GM23338 (cell line): ENCODE data around the gene PFKFB1. TPM values are rescaled to one million over a fixed set of nuclear protein-coding genes. Genes with fewer than 3 reads are reported as not detected.

Source experiments
- ATAC-seq: fragments of 200-7000 bp; cut with Tn5 transposase; 3 replicates; pipeline ENCODE4 v1.9.1; 2020
- DNase-seq: peaks from one replicate; pipeline ENCODE4 v3.0.0-alpha.2; 2015; ENCODE audit warnings: low spot score
- H2AFZ ChIP-seq: fragments of 200-600 bp; sonication (generic); 2 replicates; pipeline ENCODE4 v1.8.0; 2016; ENCODE audit warnings: antibody characterized with exemption, mild to moderate bottlenecking, moderate library complexity
- H3F3A ChIP-seq: fragments of 200-600 bp; sonication (generic); replicated peaks from 2 replicates; pipeline ENCODE4 v1.8.0; 2017; ENCODE audit warnings: antibody characterized with exemption, mixed run types, low read depth
- H3K27ac ChIP-seq: fragments of 200-600 bp; sonication (generic); 2 replicates; pipeline ENCODE4 v1.6.1; 2016; ENCODE audit warnings: low read depth
- H3K27me3 ChIP-seq: fragments of 200-600 bp; sonication (generic); 2 replicates; pipeline ENCODE4 v1.8.0; 2016; ENCODE audit warnings: mild to moderate bottlenecking, mixed run types, moderate library complexity; ENCODE audit not compliant: insufficient read depth
- H3K36me3 ChIP-seq: fragments of 200-600 bp; sonication (generic); 2 replicates; pipeline ENCODE4 v1.8.0; 2016; ENCODE audit warnings: mild to moderate bottlenecking; ENCODE audit not compliant: insufficient read depth
- H3K4me1 ChIP-seq: fragments of 200-600 bp; sonication (generic); 2 replicates; pipeline ENCODE4 v1.8.0; 2016; ENCODE audit warnings: mild to moderate bottlenecking, moderate library complexity; ENCODE audit not compliant: insufficient read depth
- H3K4me2 ChIP-seq: fragments of 200-600 bp; sonication (generic); 2 replicates; pipeline ENCODE4 v1.7.1; 2017; ENCODE audit warnings: mixed run types
- H3K4me3 ChIP-seq: fragments of 200-600 bp; sonication (generic); 2 replicates; pipeline ENCODE4 v1.6.1; 2016; ENCODE audit warnings: mixed run types
- H3K79me2 ChIP-seq: fragments of 200-600 bp; sonication (generic); replicated peaks from 2 replicates; pipeline ENCODE4 v1.8.0; 2017; ENCODE audit warnings: mild to moderate bottlenecking; ENCODE audit not compliant: insufficient read depth
- H3K9me2 ChIP-seq: fragments of 200-600 bp; sonication (generic); 2 replicates; pipeline ENCODE4 v1.8.0; 2017; ENCODE audit not compliant: insufficient read depth
- H4K20me1 ChIP-seq: fragments of 200-600 bp; sonication (generic); replicated peaks from 2 replicates; pipeline ENCODE4 v1.8.0; 2017; ENCODE audit warnings: mild to moderate bottlenecking; ENCODE audit not compliant: insufficient read depth
- H3K27ac Mint-ChIP-seq: 2 replicates; pipeline ENCODE4 v1.8.0; 2020; ENCODE audit warnings: inconsistent platforms, mild to moderate bottlenecking, moderate library complexity, mixed read lengths
- H3K27me3 Mint-ChIP-seq: 3 replicates; pipeline ENCODE4 v1.8.0; 2022; ENCODE audit warnings: low read depth, mild to moderate bottlenecking, moderate library complexity, mixed read lengths, inconsistent platforms; ENCODE audit not compliant: insufficient read depth, poor library complexity
- H3K36me3 Mint-ChIP-seq: 3 replicates; pipeline ENCODE4 v1.8.0; 2021; ENCODE audit warnings: low read depth, mild to moderate bottlenecking, inconsistent platforms, moderate library complexity, mixed read lengths
- H3K4me1 Mint-ChIP-seq: 3 replicates; pipeline ENCODE4 v1.8.0; 2020; ENCODE audit warnings: mild to moderate bottlenecking, inconsistent platforms, mixed read lengths
- H3K4me3 Mint-ChIP-seq: 3 replicates; pipeline ENCODE4 v1.8.0; 2021; ENCODE audit warnings: moderate library complexity, mild to moderate bottlenecking, inconsistent platforms, mixed read lengths
- H3K9me3 Mint-ChIP-seq: 3 replicates; pipeline ENCODE4 v1.8.0; 2020; ENCODE audit warnings: moderate library complexity, mild to moderate bottlenecking, inconsistent platforms, mixed read lengths
- CREB1 ChIP-seq: fragments of 250-450 bp; sonication (Bioruptor Pico); IDR thresholded peaks from 2 replicates; pipeline ENCODE4 v1.5.0; 2020; ENCODE audit warnings: low read depth, mild to moderate bottlenecking, moderate library complexity
- JUNB ChIP-seq: IDR thresholded peaks from one replicate; pipeline ENCODE4 v1.6.1; 2016; ENCODE audit warnings: antibody characterized with exemption; ENCODE audit not compliant: unreplicated experiment
- NANOG ChIP-seq: IDR thresholded peaks from 2 replicates; pipeline ENCODE4 v1.6.1; 2016; ENCODE audit warnings: antibody characterized with exemption, borderline replicate concordance
- POLR2AphosphoS5 ChIP-seq: IDR thresholded peaks from 2 replicates; pipeline ENCODE4 v1.6.1; 2016; ENCODE audit warnings: antibody characterized with exemption, low read depth
- polyA plus RNA-seq: library from polyadenylated mRNA; unstranded; fragments of >200 nt; fragmentation: Nextera tagmentation; extraction: Ambion mirVana; gene quantifications from 2 replicates; pipeline ENCODE4 v1.2.1, GENCODE V29; 2016
- total RNA-seq: library from RNA; depleted of rRNA; stranded (reverse); fragments of >200 nt; shearing (Covaris generic); gene quantifications from 2 replicates; pipeline ENCODE4 v1.2.3, GENCODE V29; 2014
- TF ChIP-seq, protein P1 (sequence below): IDR thresholded peaks from 2 replicates; pipeline ENCODE4 v1.6.1; 2016; ENCODE audit warnings: antibody characterized with exemption
- TF ChIP-seq, protein P2 (sequence below), 2 experiments: fragments of 200-600 bp in 1 of 2; sonication (generic) in 1 of 2; conservative IDR thresholded peaks; 2 replicates each; pipeline versions ENCODE4 v1.5.1 to v1.6.1; 2016 to 2017; ENCODE audit warnings: antibody characterized with exemption in 2 of 2, low read depth in 2 of 2, mild to moderate bottlenecking in 2 of 2, moderate library complexity in 1 of 2

Gene PFKFB1
- total and polyA plus RNA-seq, 2 experiments from 2014 or later = not detected

DNA sequence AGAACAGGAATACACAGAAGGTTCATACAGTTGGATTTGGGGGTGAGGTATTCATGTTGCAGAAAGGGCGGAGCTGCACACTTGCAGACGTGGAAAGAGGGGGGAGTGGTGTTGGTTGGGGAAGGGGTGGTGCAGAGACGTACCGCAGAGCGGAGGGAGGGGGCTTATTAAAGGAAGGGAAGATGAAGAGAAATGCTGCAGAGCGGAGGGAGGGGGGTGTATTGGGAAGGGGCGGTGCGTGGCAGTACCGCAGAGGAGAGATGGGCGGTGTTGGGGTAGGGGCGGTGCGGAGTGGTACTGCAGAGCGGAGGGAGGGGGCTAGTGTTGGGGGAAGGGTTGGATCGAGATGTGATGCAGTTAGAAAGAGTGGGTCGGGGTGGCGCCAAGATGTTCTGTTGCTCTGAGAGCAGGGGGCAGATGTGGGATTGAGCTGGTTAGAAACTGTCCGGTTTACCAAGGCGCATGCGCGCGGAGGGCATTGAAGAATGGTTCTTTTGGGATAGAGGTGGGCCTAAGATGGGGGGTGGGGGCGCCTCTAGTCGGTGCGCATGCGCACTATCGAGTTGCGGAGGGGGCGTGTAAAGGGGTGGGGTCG is 72.5 kb downstream of the PFKFB1 start:
- DNase-seq (peak; percentile 78), ATAC-seq (peak; percentile 92)
- peaks cover 5% of the 10 kb centered on the region; the same call in 1 of the 2 replicates for H3K79me2 ChIP-seq
- H3K36me3 Mint-ChIP-seq = peaks cover 21% of the 10 kb centered on the region
- H3K27me3 ChIP-seq = no peaks in the 10 kb centered on the region
- H3F3A ChIP-seq = no peaks in the 10 kb centered on the region
- H3K36me3 ChIP-seq = no peaks in the 10 kb centered on the region
- 0 out of 2 replicates have a peak overlapping the region, but pooled peaks have one; percentile 89 for H2AFZ ChIP-seq
- H3K4me3 Mint-ChIP-seq = peak overlapping the region; percentile 97
- H3K9me3 Mint-ChIP-seq = no peaks in the 10 kb centered on the region; the same call in 1 of the 3 replicates
- peak overlapping the region; percentile 72 for H3K4me2 ChIP-seq
- no peaks in the 10 kb centered on the region for H3K4me1 ChIP-seq
- peak overlapping the region; percentile 83 for H3K4me3 ChIP-seq
- TF ChIP-seq POLR2AphosphoS5 = no peak
- TF ChIP-seq JUNB = no peak
- TF ChIP-seq NANOG = no peak
- no peaks in the 10 kb centered on the region for H3K4me1 Mint-ChIP-seq
- H3K27ac ChIP-seq = peak overlapping the region; percentile 50; the same call in 1 of the 2 replicates
- H4K20me1 ChIP-seq = no peaks in the 10 kb centered on the region; the same call in 1 of the 2 replicates
- peak overlapping the region; percentile 90 for H3K27ac Mint-ChIP-seq
- H3K27me3 Mint-ChIP-seq = peaks cover 5% of the 10 kb centered on the region
- no peaks in the 10 kb centered on the region for H3K9me2 ChIP-seq

DNA sequence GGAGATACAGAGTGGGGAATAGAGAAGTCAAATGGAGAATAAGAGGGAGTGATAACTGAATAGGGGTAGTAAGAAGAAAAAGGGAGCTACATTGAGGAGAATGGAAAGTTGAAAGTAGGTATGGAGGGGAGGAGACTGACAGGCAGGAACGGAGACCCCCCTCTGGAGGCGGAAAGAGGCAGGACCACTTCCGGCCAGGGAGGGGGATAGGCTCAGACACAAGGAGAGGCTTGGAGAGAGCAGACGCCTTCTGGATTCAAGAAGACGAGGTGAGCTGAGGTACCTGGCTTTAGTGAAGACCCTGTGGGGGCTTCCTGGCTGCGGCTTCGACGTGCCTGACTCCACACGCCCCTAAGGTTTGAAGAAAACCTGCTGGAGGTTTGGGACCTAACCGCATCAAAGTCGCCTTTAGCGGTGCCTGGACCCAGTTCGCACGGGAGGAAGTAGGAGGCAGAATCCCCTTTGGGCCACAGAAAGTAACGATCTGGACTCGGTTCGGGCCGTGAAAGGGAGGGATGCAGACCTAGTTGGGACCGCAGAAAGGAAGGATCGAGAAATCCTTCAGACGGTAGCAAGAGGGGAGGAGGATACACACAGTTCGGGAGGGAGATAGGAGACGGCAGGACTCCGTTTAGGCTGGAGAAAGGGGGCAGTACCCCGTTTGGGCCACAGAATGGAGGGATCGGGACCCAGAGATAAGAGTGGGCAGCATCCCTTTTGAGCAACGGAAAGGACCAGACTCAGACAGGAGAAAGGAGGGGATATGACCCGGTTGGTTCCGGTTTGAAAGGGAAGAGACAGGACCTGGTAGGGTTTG is 73.2 kb downstream of the PFKFB1 start, which contains the start of gene TRO:
Gene TRO (plus strand): TSS at position 215 of the 817 bp plus-strand sequence. CDS start 1,423 bp downstream, outside the sequence.
- ATAC-seq (peak; percentile 90), DNase-seq (peak; percentile 69)
- Histone ChIP-seq H3K27me3 (no peaks in the 10 kb centered on the region), H3K9me2 (no peaks in the 10 kb centered on the region), H3F3A (no peaks in the 10 kb centered on the region), H3K4me1 (no peaks in the 10 kb centered on the region), H3K4me3 (peak within 1 kb of the TSS; percentile 83), H4K20me1 (no peaks in the 10 kb centered on the region; the same call in 1 of the 2 replicates), H3K27ac (peak within 1 kb of the TSS; percentile 50; the same call in 1 of the 2 replicates), H2AFZ (peak within 1 kb of the TSS; percentile 94), H3K79me2 (peaks cover 5% of the 10 kb centered on the region; the same call in 1 of the 2 replicates), H3K36me3 (no peaks in the 10 kb centered on the region), H3K4me2 (peak within 1 kb of the TSS; percentile 72)
- no peak for TF ChIP-seq CREB1
- peak; percentile 74 for TF ChIP-seq POLR2AphosphoS5
- TF ChIP-seq, protein P1, sequence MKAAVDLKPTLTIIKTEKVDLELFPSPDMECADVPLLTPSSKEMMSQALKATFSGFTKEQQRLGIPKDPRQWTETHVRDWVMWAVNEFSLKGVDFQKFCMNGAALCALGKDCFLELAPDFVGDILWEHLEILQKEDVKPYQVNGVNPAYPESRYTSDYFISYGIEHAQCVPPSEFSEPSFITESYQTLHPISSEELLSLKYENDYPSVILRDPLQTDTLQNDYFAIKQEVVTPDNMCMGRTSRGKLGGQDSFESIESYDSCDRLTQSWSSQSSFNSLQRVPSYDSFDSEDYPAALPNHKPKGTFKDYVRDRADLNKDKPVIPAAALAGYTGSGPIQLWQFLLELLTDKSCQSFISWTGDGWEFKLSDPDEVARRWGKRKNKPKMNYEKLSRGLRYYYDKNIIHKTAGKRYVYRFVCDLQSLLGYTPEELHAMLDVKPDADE = 0 out of 2 replicates have a peak, but pooled peaks have one; percentile 11
- TF ChIP-seq, protein P2, sequence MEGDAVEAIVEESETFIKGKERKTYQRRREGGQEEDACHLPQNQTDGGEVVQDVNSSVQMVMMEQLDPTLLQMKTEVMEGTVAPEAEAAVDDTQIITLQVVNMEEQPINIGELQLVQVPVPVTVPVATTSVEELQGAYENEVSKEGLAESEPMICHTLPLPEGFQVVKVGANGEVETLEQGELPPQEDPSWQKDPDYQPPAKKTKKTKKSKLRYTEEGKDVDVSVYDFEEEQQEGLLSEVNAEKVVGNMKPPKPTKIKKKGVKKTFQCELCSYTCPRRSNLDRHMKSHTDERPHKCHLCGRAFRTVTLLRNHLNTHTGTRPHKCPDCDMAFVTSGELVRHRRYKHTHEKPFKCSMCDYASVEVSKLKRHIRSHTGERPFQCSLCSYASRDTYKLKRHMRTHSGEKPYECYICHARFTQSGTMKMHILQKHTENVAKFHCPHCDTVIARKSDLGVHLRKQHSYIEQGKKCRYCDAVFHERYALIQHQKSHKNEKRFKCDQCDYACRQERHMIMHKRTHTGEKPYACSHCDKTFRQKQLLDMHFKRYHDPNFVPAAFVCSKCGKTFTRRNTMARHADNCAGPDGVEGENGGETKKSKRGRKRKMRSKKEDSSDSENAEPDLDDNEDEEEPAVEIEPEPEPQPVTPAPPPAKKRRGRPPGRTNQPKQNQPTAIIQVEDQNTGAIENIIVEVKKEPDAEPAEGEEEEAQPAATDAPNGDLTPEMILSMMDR (conservative IDR thresholded peaks at IDR 0.05; ENCODE audit: low read depth in 2 of 2) = peak in 1 of 2 experiments; percentile 18; a peak in 1 of 4 replicates
- peaks cover 15% of the 10 kb centered on the region for H3K36me3 Mint-ChIP-seq
- no peaks in the 10 kb centered on the region; the same call in 1 of the 3 replicates for H3K9me3 Mint-ChIP-seq
- H3K27me3 Mint-ChIP-seq = peaks cover 5% of the 10 kb centered on the region
- H3K4me3 Mint-ChIP-seq = peak within 1 kb of the TSS; percentile 97
- H3K27ac Mint-ChIP-seq = peak within 1 kb of the TSS; percentile 90
- no peaks in the 10 kb centered on the region for H3K4me1 Mint-ChIP-seq
